ENCODE data around the gene TMPO.
"Not testable (repeated sequence)": the region's sequence is repeated elsewhere in the genome, so short reads cannot be mapped to it uniquely, and the experiment has no call there.

TMPO gene

GRCh38 chr12:98575013-98575412 lies 59.6 kb downstream of the TMPO start:
- no peaks in the 10 kb centered on the region for H3K36me3 ChIP-seq (replicated peaks; ENCODE audit: insufficient read depth, low read length)
- TF ChIP-seq CTCF (IDR thresholded peaks at IDR 0.05; ENCODE audit: low read length), result no peak
- no peak for TF ChIP-seq EZH2 (optimal IDR thresholded peaks at IDR 0.05; ENCODE audit: low read depth, low read length)
- TF ChIP-seq EZH2phosphoT487 (IDR thresholded peaks at IDR 0.05; ENCODE audit: low read length), result no peak
- H3K9ac ChIP-seq (ENCODE audit: low read length), result no peak overlapping the region
- no peaks in the 10 kb centered on the region for H3K4me1 ChIP-seq (ENCODE audit: low read length)
- H3K27ac ChIP-seq (ENCODE audit: low read length), result no peak overlapping the region
- H3K9me3 ChIP-seq (replicated peaks; ENCODE audit: insufficient read depth, low read length), result no peaks in the 10 kb centered on the region
- no peaks in the 10 kb centered on the region for H3K79me2 ChIP-seq (ENCODE audit: low read length)
- H3K4me3 ChIP-seq (ENCODE audit: low read length), result no peak overlapping the region
- no peak overlapping the region for H3K4me2 ChIP-seq (ENCODE audit: low read depth, low read length)
- H3F3A ChIP-seq (ENCODE audit: insufficient read depth, low read length), result no peaks in the 10 kb centered on the region
- no peak for DNase-seq
- H4K20me1 ChIP-seq (ENCODE audit: insufficient read depth, low read length), result no peaks in the 10 kb centered on the region
- no peaks in the 10 kb centered on the region for H3K27me3 ChIP-seq (replicated peaks; ENCODE audit: insufficient read depth, low read length)
- no peak overlapping the region for H2AFZ ChIP-seq (ENCODE audit: low read length)
- no peaks in the 10 kb centered on the region for H3K9me2 ChIP-seq (replicated peaks; ENCODE audit: insufficient read depth, low read length)

GRCh38 chr12:98576795-98577194 lies 61.4 kb downstream of the TMPO start:
- not testable (repeated sequence) for H3K9ac ChIP-seq (ENCODE audit: low read length); H3K36me3 ChIP-seq (replicated peaks; ENCODE audit: insufficient read depth, low read length); H2AFZ ChIP-seq (ENCODE audit: low read length); DNase-seq; H3K27me3 ChIP-seq (replicated peaks; ENCODE audit: insufficient read depth, low read length); H3F3A ChIP-seq (ENCODE audit: insufficient read depth, low read length); H4K20me1 ChIP-seq (ENCODE audit: insufficient read depth, low read length); H3K9me2 ChIP-seq (replicated peaks; ENCODE audit: insufficient read depth, low read length); H3K9me3 ChIP-seq (replicated peaks; ENCODE audit: insufficient read depth, low read length); H3K4me2 ChIP-seq (ENCODE audit: low read depth, low read length); H3K4me3 ChIP-seq (ENCODE audit: low read length); H3K4me1 ChIP-seq (ENCODE audit: low read length); H3K79me2 ChIP-seq (ENCODE audit: low read length); H3K27ac ChIP-seq (ENCODE audit: low read length)

GRCh38 chr12:98578392-98578791 lies 63.0 kb downstream of the TMPO start:
- TF ChIP-seq EZH2phosphoT487 (IDR thresholded peaks at IDR 0.05; ENCODE audit: low read length), result no peak
- TF ChIP-seq CTCF (IDR thresholded peaks at IDR 0.05; ENCODE audit: low read length), result no peak
- TF ChIP-seq EZH2 (optimal IDR thresholded peaks at IDR 0.05; ENCODE audit: low read depth, low read length), result no peak
- Histone ChIP-seq H3K9me2 (replicated peaks; ENCODE audit: insufficient read depth, low read length) (no peaks in the 10 kb centered on the region), H3K4me3 (ENCODE audit: low read length) (no peak overlapping the region), H3K36me3 (replicated peaks; ENCODE audit: insufficient read depth, low read length) (no peaks in the 10 kb centered on the region), H3K9me3 (replicated peaks; ENCODE audit: insufficient read depth, low read length) (no peaks in the 10 kb centered on the region), H4K20me1 (ENCODE audit: insufficient read depth, low read length) (no peaks in the 10 kb centered on the region), H3F3A (ENCODE audit: insufficient read depth, low read length) (no peaks in the 10 kb centered on the region), H3K9ac (ENCODE audit: low read length) (no peak overlapping the region), H3K79me2 (ENCODE audit: low read length) (no peaks in the 10 kb centered on the region), H3K27ac (ENCODE audit: low read length) (no peak overlapping the region), H3K4me1 (ENCODE audit: low read length) (no peaks in the 10 kb centered on the region), H3K27me3 (replicated peaks; ENCODE audit: insufficient read depth, low read length) (no peaks in the 10 kb centered on the region), H3K4me2 (ENCODE audit: low read depth, low read length) (no peak overlapping the region), H2AFZ (ENCODE audit: low read length) (no peak overlapping the region)
- no peak for DNase-seq

- no peak for DNase-seq
- Histone ChIP-seq H2AFZ (ENCODE audit: low read length) (no peak overlapping the region), H4K20me1 (ENCODE audit: insufficient read depth, low read length) (no peaks in the 10 kb centered on the region), H3K4me3 (ENCODE audit: low read length) (no peak overlapping the region), H3K9me3 (replicated peaks; ENCODE audit: insufficient read depth, low read length) (no peaks in the 10 kb centered on the region), H3K9ac (ENCODE audit: low read length) (no peak overlapping the region), H3K9me2 (replicated peaks; ENCODE audit: insufficient read depth, low read length) (no peaks in the 10 kb centered on the region), H3K79me2 (ENCODE audit: low read length) (no peaks in the 10 kb centered on the region), H3F3A (ENCODE audit: insufficient read depth, low read length) (no peaks in the 10 kb centered on the region), H3K36me3 (replicated peaks; ENCODE audit: insufficient read depth, low read length) (no peaks in the 10 kb centered on the region), H3K27ac (ENCODE audit: low read length) (no peak overlapping the region), H3K27me3 (replicated peaks; ENCODE audit: insufficient read depth, low read length) (no peaks in the 10 kb centered on the region), H3K4me1 (ENCODE audit: low read length) (no peaks in the 10 kb centered on the region), H3K4me2 (ENCODE audit: low read depth, low read length) (no peak overlapping the region)
- TF ChIP-seq EZH2phosphoT487 (IDR thresholded peaks at IDR 0.05; ENCODE audit: low read length) (no peak), CTCF (IDR thresholded peaks at IDR 0.05; ENCODE audit: low read length) (no peak)
Observed at GRCh38 chr12:98578821-98579220, 63.4 kb downstream of the TMPO start.
